Medulla oblongata (tissue), 1 donor: ENCODE measurements around the gene OTOF.

ENCODE experiments used
- DNase-seq: peaks from one replicate; pipeline ENCODE4 v3.0.0-alpha.2; 2015; ENCODE audit errors: extremely low spot score

Gene OTOF

GRCh38 chr2:26500406-26500805 lies 22.5 kb upstream of the OTOF start:
- DNase-seq = no peak

- no peak for DNase-seq
These were observed 17.9 kb upstream of the OTOF start for GRCh38 chr2:26495705-26496297.

- no peak for DNase-seq
These were observed 17.0 kb upstream of the OTOF start for GRCh38 chr2:26494891-26495290.

- DNase-seq = no peak
These were observed 16.3 kb upstream of the OTOF start for GRCh38 chr2:26494199-26494598.

GRCh38 chr2:26493566-26493965 lies 15.6 kb upstream of the OTOF start:
- DNase-seq = no peak

GRCh38 chr2:26492749-26493515 lies 15.0 kb upstream of the OTOF start:
- DNase-seq = no peak

GRCh38 chr2:26491563-26492167 lies 13.7 kb upstream of the OTOF start:
- no peak for DNase-seq

GRCh38 chr2:26489213-26489850 lies 11.4 kb upstream of the OTOF start:
- no peak for DNase-seq

GRCh38 chr2:26488463-26489212 lies 10.7 kb upstream of the OTOF start:
- DNase-seq = no peak

GRCh38 chr2:26487192-26487591 lies 9.3 kb upstream of the OTOF start:
- no peak for DNase-seq

GRCh38 chr2:26486789-26487188 lies 8.9 kb upstream of the OTOF start:
- no peak for DNase-seq

GRCh38 chr2:26485725-26486418 lies 7.9 kb upstream of the OTOF start:
- no peak for DNase-seq

GRCh38 chr2:26485099-26485498 lies 7.2 kb upstream of the OTOF start:
- no peak for DNase-seq

GRCh38 chr2:26484579-26484978 lies 6.7 kb upstream of the OTOF start:
- DNase-seq = no peak

- DNase-seq = no peak
These were observed 6.1 kb upstream of the OTOF start for GRCh38 chr2:26483957-26484565.

GRCh38 chr2:26483516-26483915 lies 5.6 kb upstream of the OTOF start:
- DNase-seq = no peak

GRCh38 chr2:26483027-26483326 lies 5.1 kb upstream of the OTOF start:
- no peak for DNase-seq

- no peak for DNase-seq
These were observed 4.5 kb upstream of the OTOF start for GRCh38 chr2:26482211-26483026.

GRCh38 chr2:26481706-26482105 lies 3.8 kb upstream of the OTOF start:
- DNase-seq = no peak
